EL (cell line): ENCODE results near the gene OCA2.

Experiments
- DNase-seq: peaks from one replicate; pipeline ENCODE4 v3.0.0-alpha.2; 2016

Gene OCA2

DNA sequence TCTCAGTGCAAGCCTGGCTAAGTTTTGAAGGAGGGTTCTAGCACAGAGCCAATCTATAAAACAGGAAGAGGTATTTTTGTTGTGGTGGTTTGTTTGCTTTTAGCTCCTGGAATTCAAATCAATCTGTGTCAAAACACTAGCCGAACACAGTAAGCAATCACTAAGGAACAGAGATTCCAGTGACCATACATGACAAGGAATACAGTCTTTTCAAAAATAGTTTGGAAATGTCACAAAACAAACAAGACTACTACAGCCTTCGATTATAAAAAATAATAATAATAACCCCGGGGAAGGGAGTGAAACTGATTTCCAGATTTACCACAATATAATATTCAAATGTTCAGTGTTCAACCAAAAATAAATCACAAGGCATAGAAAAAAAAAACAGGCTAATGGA lies 166.5 kb downstream of the OCA2 start:
- DNase-seq, result no peak

- DNase-seq, result no peak
These were observed 170.7 kb downstream of the OCA2 start for GRCh38 chr15:27928386-27928785.

DNA sequence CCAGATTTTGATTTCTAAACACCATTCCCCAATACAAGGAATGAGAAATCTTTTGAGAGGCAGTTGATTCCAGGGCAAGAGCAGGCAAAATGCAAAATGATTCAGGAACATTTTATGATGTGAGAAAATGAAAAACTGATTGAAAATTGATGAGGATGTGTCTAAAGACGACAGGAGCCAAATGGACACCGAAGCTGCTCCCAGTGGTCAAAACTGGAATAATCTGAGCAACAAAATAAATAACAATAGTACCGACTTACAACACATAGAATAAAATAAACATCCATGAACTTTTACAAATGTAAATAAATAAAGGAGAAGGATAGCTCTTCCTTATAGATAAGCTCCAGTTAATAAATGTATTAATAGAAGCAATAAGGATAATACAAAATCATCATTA lies 186.8 kb downstream of the OCA2 start:
- DNase-seq, result no peak

GRCh38 chr15:27906802-27907201 lies 192.3 kb downstream of the OCA2 start:
- no peak for DNase-seq

DNA sequence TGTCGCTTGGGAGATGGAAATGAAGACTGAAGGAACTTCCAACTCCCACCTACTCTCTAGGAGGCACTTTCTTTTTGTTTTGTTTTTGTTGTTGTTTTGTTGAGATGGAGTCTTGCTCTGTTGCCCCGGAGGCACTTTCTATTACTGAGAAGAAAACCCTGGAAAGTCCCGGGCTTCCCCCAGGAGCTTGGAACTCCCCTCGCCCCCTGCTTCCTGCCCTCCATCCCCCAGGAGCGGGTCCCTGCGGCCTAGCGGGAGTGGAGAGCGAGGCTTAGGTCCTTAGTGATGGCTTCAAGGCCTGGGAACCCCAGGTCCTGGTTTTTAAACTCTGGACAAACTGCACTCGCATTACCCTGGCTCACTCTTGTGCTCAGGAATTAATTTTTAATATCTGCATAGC lies 195.7 kb downstream of the OCA2 start:
- no peak for DNase-seq

DNA sequence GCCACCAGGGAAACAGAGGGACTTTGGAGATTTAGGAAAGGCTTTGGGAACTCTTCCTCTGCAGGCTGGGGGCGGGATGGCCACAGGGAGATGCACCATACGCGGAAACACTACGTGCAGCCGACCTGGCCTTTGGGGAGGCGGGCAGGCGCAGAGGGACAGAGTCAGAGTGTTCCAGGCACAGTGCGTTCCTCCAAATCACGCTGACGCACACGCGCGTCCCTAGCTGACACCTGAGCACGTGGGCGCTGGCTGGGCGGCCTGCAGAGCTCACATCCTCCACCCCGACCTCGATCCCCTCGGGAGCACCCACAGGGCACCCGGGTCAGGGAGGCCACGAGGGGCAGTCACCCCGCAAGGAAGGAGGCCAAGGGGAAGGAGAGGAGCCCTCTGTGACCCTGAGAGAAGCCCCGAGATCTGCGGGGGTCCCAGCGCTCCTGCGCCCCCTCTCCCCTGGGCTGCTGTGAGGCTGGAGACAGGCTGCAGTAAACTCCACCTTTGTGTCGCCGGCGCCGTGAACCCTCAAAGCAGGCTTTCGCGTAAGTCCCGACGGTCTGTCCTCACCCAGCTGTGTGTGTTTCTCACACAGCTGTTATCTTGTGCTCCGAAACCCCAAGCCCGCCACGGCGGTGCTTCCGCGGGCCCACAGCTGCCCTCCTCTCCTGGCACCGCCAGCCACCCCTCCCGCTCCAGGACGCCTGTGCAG lies 196.3 kb downstream of the OCA2 start:
- no peak for DNase-seq

- DNase-seq, result no peak
These were observed 199.4 kb downstream of the OCA2 start for GRCh38 chr15:27899583-27900285.

- DNase-seq, result no peak
These were observed 201.6 kb downstream of the OCA2 start for GRCh38 chr15:27897481-27897880.

DNA sequence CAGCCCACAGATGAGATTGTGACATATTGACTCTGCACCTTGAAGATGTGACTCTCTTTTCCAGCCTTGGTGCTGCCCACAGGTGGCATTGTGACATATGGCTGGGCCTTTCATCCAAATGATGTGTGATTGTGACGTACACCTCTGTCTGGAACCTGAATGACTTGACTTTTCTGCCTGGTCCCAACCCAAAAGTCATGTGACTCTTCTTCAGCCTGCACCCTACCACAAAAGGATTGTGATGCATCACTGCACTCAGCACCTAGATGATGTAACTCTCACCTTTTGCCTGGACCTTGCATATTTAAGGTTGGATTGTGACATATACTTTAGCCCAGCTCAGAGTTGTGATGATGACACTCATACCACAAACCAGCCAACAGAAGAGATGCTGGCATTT lies 204.5 kb downstream of the OCA2 start:
- DNase-seq, result no peak

GRCh38 chr15:27889258-27889657 lies 209.9 kb downstream of the OCA2 start:
- DNase-seq, result no peak

DNA sequence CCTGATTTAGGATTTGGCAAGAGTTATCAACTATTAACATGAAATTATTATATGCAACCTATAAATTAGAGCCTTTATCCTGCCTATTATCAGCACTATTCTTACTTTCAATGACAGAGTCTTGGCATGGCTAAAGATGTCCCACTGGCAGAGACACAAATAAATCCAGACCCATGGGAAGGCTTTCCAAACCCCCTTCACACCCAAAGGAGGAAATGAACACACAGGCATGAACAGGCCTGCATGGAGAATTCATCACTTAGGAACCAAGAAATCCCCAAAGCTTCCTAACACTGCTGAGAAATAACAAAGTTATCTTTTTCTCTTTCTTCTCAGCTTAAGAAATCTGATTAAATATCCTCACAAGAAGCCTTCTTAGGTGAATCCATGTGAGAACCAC lies 213.9 kb downstream of the OCA2 start:
- no peak for DNase-seq

GRCh38 chr15:27884726-27885125 lies 214.4 kb downstream of the OCA2 start:
- no peak for DNase-seq

GRCh38 chr15:27878841-27879240 lies 220.3 kb downstream of the OCA2 start:
- DNase-seq, result no peak

DNA sequence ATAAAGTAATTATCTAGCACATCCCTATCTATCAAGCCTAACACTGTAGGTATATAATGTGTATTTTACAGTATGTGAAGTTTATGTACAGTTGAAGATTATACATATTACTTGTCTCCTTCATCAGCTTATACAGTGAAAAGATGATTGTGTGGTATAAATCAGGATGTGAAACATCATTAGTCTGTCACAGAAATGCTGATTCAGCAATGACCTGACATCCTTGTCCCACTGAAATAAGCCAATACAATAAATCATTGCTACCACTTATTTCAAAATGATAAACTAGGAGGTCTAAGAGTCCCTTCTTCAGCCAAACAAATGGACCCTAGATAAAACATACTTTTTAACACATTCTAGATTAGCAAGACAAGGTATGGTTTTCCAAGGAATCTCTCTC lies 225.3 kb downstream of the OCA2 start:
- no peak for DNase-seq

DNA sequence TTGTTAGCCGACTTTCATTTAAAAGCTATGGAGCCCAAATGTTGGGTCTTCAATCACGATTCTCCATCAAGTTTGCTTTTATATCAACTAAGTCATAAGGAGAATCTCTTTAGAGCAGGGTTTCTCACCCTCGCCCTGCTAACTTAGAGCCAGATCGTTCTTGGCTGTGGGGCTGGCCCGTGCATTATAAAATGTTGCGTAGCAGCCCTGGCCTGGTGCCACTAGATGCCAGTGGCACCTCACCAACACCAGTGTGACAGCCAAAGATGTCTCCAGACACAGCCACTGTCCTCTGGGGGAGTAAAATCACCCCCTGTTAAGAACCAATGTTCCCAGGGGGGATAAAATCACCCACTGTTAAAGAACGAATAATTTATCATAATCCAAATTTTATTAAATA lies 226.1 kb downstream of the OCA2 start:
- DNase-seq, result no peak

GRCh38 chr15:27872355-27872754 lies 226.8 kb downstream of the OCA2 start:
- DNase-seq, result no peak

GRCh38 chr15:27871902-27872260 lies 227.2 kb downstream of the OCA2 start:
- DNase-seq, result no peak

GRCh38 chr15:27871078-27871901 lies 227.8 kb downstream of the OCA2 start:
- no peak for DNase-seq

DNA sequence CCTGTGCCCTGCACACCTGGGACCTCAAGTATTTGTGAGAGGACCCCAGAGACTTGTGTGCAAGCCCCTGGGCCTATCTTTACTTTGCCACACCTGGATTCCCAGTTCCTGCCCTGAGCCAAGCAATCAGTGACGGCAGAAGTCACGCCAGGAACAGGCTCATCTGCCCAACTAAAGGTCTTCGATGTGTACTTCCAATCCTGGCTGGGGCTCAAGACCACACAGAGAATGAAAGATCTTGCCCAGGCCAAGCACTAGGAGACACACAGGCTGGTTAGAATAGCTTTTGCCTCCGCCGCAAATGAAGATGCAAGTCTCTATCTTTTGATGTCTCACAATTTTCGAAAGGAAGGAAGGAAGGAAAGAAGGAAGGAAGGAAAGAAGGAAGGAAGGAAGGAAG lies 228.8 kb downstream of the OCA2 start:
- DNase-seq, result no peak

GRCh38 chr15:27869697-27870281 lies 229.3 kb downstream of the OCA2 start:
- DNase-seq, result no peak

GRCh38 chr15:27868828-27869404 lies 230.2 kb downstream of the OCA2 start:
- DNase-seq, result no peak

DNA sequence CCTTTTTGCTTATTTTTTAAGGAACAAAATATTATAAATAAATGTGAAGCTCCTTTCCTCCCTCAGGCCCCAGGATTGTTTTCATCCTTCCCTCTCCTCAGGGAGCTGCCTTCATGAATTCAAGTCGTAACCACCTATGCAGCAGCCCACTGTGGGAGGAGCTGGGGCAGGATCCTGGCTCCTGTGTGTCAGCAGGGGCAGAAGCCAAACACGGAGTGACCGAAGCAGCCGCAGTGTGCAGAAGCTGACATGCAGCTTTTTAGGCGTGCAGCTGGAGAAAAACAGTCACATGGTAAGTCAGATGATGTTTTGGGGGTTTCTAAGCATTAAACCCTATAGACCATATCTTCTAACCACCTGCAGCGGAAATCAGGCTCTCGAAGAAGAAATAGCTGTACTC lies 231.3 kb downstream of the OCA2 start:
- no peak for DNase-seq

DNA sequence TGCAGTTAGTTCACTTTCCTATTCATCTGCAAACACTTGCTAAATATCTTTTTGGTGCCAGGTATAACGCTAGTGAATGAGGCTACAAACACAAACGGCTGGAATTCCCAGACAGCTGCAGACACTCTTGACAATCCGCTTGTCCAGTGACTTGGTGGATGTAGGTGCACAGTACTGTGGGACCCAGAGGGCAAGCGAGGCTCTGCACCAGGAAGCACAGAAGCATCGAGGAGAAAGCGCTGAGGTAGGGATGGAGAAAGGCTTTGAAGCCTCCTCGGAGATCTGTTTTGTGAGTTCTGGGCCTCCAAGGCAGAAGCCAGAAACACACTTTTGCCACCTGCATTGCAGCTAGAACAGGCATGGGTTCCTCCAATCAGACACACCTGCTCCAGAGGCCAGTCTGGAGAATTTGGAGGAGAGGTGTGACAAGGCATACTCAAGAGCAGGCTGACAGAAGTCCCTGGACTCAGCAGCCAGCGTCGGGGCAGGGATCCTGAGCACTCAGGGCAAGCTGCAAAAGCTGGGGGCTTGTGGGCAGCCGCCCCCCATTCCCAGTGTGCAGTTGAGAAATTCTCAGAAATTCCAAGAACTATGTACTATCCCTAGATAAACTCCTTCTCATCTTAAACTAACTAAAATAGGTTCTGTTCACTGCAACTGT lies 232.5 kb downstream of the OCA2 start:
- DNase-seq, result no peak
